CD4-positive, CD25-positive, alpha-beta regulatory T cell (primary cell): ENCODE measurements around the gene CILP2. TPM values are rescaled to one million over a fixed set of nuclear protein-coding genes. Genes with fewer than 3 reads are reported as not detected.

Experiments used
- ATAC-seq, 2 donors: fragments of 150-1000 bp; cut with Tn5 transposase; one replicate each; pipeline ENCODE4 v1.10.0; 2021; ENCODE audit warnings: low read depth in 2 of 2, moderate number of reproducible peaks in 2 of 2, moderate library complexity in 1 of 2
- DNase-seq, 3 donors: peaks; one replicate each; pipeline versions ENCODE4 v3.0.0 to v3.0.0-alpha.2; 2012 to 2022; ENCODE audit warnings: mixed read lengths in 1 of 3
- H3K27ac ChIP-seq: one replicate; pipeline ENCODE4 v1.7.0; 2013; ENCODE audit warnings: mild to moderate bottlenecking, low read length; ENCODE audit not compliant: insufficient read depth, poor library complexity, severe bottlenecking
- H3K27me3 ChIP-seq: one replicate; pipeline ENCODE4 v1.7.0; 2013; ENCODE audit warnings: low read length; ENCODE audit not compliant: control insufficient read depth, insufficient read depth
- H3K36me3 ChIP-seq: one replicate; pipeline ENCODE4 v1.7.0; 2013; ENCODE audit warnings: mild to moderate bottlenecking, low read length, moderate library complexity; ENCODE audit not compliant: control insufficient read depth, insufficient read depth
- H3K4me1 ChIP-seq: 2 replicates; pipeline ENCODE4 v1.7.0; 2013; ENCODE audit warnings: mild to moderate bottlenecking, low read length; ENCODE audit not compliant: insufficient read depth, control insufficient read depth, poor library complexity, severe bottlenecking
- H3K4me3 ChIP-seq: one replicate; pipeline ENCODE4 v1.7.0; 2013; ENCODE audit warnings: low read depth, mild to moderate bottlenecking, low read length, moderate library complexity
- H3K9me3 ChIP-seq, 2 experiments: 1 replicate in 1 of 2; 2 replicates in 1 of 2; pipeline ENCODE4 v1.7.0; 2013; ENCODE audit warnings: low read length in 2 of 2, mild to moderate bottlenecking in 1 of 2, moderate library complexity in 1 of 2; ENCODE audit not compliant: control insufficient read depth in 2 of 2
- H3K27ac Mint-ChIP-seq, 3 donors: one replicate each; pipeline ENCODE4 v1.8.0; 2020 to 2022; ENCODE audit warnings: mild to moderate bottlenecking in 3 of 3, mixed read lengths in 3 of 3, moderate library complexity in 2 of 3
- H3K27me3 Mint-ChIP-seq: one replicate; pipeline ENCODE4 v1.8.0; 2022; ENCODE audit warnings: mild to moderate bottlenecking, mixed read lengths
- H3K36me3 Mint-ChIP-seq: one replicate; pipeline ENCODE4 v1.8.0; 2020; ENCODE audit warnings: mixed read lengths
- H3K4me1 Mint-ChIP-seq, 4 donors: one replicate each; pipeline ENCODE4 v1.8.0; 2020 to 2022; ENCODE audit warnings: mixed read lengths in 4 of 4, mild to moderate bottlenecking in 1 of 4
- H3K4me3 Mint-ChIP-seq, 4 donors: one replicate each; pipeline ENCODE4 v1.8.0; 2020 to 2022; ENCODE audit warnings: mild to moderate bottlenecking in 4 of 4, mixed read lengths in 4 of 4, moderate library complexity in 3 of 4
- H3K9me3 Mint-ChIP-seq, 7 donors: one replicate each; pipeline ENCODE4 v1.8.0; 2020 to 2022; ENCODE audit warnings: mixed read lengths in 7 of 7, mild to moderate bottlenecking in 3 of 7, moderate library complexity in 2 of 7
- polyA plus RNA-seq, 4 donors: library from polyadenylated mRNA; unstranded; fragments of 300-500 nt; fragmentation: Illumina TruSeq; gene quantifications; one replicate each; pipeline ENCODE4 v1.2.3, GENCODE V29; 2021
- total RNA-seq: library from RNA; stranded (reverse); gene quantifications from one replicate; pipeline ENCODE4 v1.2.3, GENCODE V29; 2022

Gene CILP2
- total and polyA plus RNA-seq, 5 donors from 2014 or later, result 0.09 to 0.42 (median 0.31) TPM; not detected in 1

DNA sequence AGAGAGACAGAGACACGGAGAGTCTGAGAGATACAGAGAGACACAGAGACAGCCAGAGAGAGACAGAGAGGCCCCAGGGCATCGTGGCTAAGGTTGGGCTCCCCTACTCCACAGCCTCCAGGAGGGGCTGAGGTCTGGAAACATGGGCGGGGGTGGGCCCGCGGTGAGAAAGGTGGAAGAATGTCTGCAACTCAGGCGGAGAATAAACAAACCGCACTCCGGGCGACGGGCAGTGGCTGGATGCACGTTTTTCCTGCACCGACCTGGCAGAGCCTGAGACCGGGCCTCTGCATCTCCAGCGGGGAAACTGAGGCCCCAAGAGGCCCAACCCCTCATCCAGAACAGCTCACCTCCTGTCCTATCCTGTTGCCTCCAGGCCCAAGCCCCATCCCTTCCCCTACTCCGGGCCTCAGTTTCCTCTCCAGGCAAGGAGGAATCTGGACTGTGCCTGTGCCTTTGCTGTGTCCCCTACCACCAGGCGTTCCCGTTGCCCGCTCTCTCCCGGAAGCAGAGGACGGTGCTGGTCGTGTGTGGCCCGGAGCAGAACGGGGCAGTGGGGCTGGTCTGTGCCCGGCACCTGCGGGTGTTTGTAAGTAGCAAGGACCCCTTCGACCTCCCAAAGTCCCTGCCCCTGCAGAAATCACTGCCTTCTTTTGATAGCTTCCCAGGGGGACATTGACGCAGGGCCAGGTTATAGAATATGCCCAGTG is 3.4 kb upstream of the CILP2 start:
- no peak overlapping the region for H3K4me3 Mint-ChIP-seq
- H3K27ac Mint-ChIP-seq, result peak overlapping the region in 1 of 3 donors; percentile 78
- H3K4me1 ChIP-seq, result peaks cover 28% of the 10 kb centered on the region
- DNase-seq, result no peak
- no peak overlapping the region for H3K27ac ChIP-seq
- H3K27me3 Mint-ChIP-seq, result peaks cover 16% of the 10 kb centered on the region
- no peaks in the 10 kb centered on the region for H3K36me3 ChIP-seq
- H3K9me3 Mint-ChIP-seq, result peaks cover 0 to 2% (median 0%) of the 10 kb centered on the region in 7 donors
- no peak overlapping the region for H3K4me3 ChIP-seq
- H3K36me3 Mint-ChIP-seq, result peaks cover 6% of the 10 kb centered on the region
- no peaks in the 10 kb centered on the region for H3K9me3 ChIP-seq
- no peaks in the 10 kb centered on the region for H3K27me3 ChIP-seq
- ATAC-seq, result no peak
- peaks cover 0 to 42% (median 12%) of the 10 kb centered on the region in 4 donors for H3K4me1 Mint-ChIP-seq

GRCh38 chr19:19535311-19536191 is 2.5 kb upstream of the CILP2 start:
- Histone ChIP-seq H3K4me3 (no peak overlapping the region), H3K9me3 (no peaks in the 10 kb centered on the region), H3K27me3 (no peaks in the 10 kb centered on the region), H3K36me3 (no peaks in the 10 kb centered on the region), H3K4me1 (peaks cover 30% of the 10 kb centered on the region), H3K27ac (no peak overlapping the region)
- H3K27ac Mint-ChIP-seq, result peak overlapping the region in 1 of 3 donors; percentile 82
- peaks cover 0 to 44% (median 12%) of the 10 kb centered on the region in 4 donors for H3K4me1 Mint-ChIP-seq
- ATAC-seq (no peak), DNase-seq (no peak)
- peaks cover 6% of the 10 kb centered on the region for H3K36me3 Mint-ChIP-seq
- H3K27me3 Mint-ChIP-seq, result peaks cover 16% of the 10 kb centered on the region
- H3K9me3 Mint-ChIP-seq, result peaks cover 0 to 2% (median 0%) of the 10 kb centered on the region in 7 donors
- peak overlapping the region in 1 of 4 donors; percentile 65 for H3K4me3 Mint-ChIP-seq

GRCh38 chr19:19537075-19538048 is 703 bp upstream of the CILP2 start:
- H3K27ac ChIP-seq, result no peak overlapping the region
- no peaks in the 10 kb centered on the region for H3K9me3 ChIP-seq
- H3K4me3 ChIP-seq, result no peak overlapping the region
- peak in 1 of 3 donors; percentile 21 for DNase-seq
- Mint-ChIP-seq H3K9me3 (peaks cover 0 to 2% (median 0%) of the 10 kb centered on the region in 7 donors), H3K27me3 (peaks cover 16% of the 10 kb centered on the region), H3K27ac (peak overlapping the region; percentile 78 to 89 (median 82)), H3K4me3 (peak overlapping the region; percentile 32 to 85 (median 82)), H3K36me3 (peaks cover 6% of the 10 kb centered on the region), H3K4me1 (peaks cover 0 to 51% (median 18%) of the 10 kb centered on the region in 4 donors)
- ATAC-seq, result no peak
- peaks cover 43% of the 10 kb centered on the region for H3K4me1 ChIP-seq
- no peaks in the 10 kb centered on the region for H3K27me3 ChIP-seq
- H3K36me3 ChIP-seq, result no peaks in the 10 kb centered on the region

- Histone ChIP-seq H3K4me3 (no peak overlapping the region), H3K27me3 (no peaks in the 10 kb centered on the region), H3K27ac (no peak overlapping the region), H3K9me3 (no peaks in the 10 kb centered on the region), H3K4me1 (peaks cover 39% of the 10 kb centered on the region), H3K36me3 (no peaks in the 10 kb centered on the region)
- DNase-seq (no peak), ATAC-seq (no peak)
- peaks cover 0 to 2% (median 0%) of the 10 kb centered on the region in 7 donors for H3K9me3 Mint-ChIP-seq
- peaks cover 0 to 49% (median 16%) of the 10 kb centered on the region in 4 donors for H3K4me1 Mint-ChIP-seq
- H3K4me3 Mint-ChIP-seq, result peak overlapping the region; percentile 65 to 80 (median 68)
- H3K27ac Mint-ChIP-seq, result peak overlapping the region in 2 of 3 donors; percentile 73 to 83
- H3K27me3 Mint-ChIP-seq, result peaks cover 16% of the 10 kb centered on the region
- H3K36me3 Mint-ChIP-seq, result peaks cover 6% of the 10 kb centered on the region
Observed at GRCh38 chr19:19538785-19539166, 711 bp downstream of the CILP2 start.

- DNase-seq (no peak), ATAC-seq (no peak)
- Mint-ChIP-seq H3K9me3 (peaks cover 0 to 2% (median 0%) of the 10 kb centered on the region in 7 donors), H3K36me3 (no peaks in the 10 kb centered on the region), H3K4me1 (peaks cover 0 to 41% (median 13%) of the 10 kb centered on the region in 4 donors), H3K4me3 (peak overlapping the region in 3 of 4 donors; percentile 15 to 80 (median 39)), H3K27ac (peak overlapping the region in 2 of 3 donors; percentile 20 to 77), H3K27me3 (peaks cover 16% of the 10 kb centered on the region)
- H3K9me3 ChIP-seq, result no peaks in the 10 kb centered on the region
- no peaks in the 10 kb centered on the region for H3K27me3 ChIP-seq
- peaks cover 39% of the 10 kb centered on the region for H3K4me1 ChIP-seq
- no peak overlapping the region for H3K27ac ChIP-seq
- H3K4me3 ChIP-seq, result no peak overlapping the region
- H3K36me3 ChIP-seq, result no peaks in the 10 kb centered on the region
Observed at GRCh38 chr19:19539698-19540063, 1.6 kb downstream of the CILP2 start.

DNA sequence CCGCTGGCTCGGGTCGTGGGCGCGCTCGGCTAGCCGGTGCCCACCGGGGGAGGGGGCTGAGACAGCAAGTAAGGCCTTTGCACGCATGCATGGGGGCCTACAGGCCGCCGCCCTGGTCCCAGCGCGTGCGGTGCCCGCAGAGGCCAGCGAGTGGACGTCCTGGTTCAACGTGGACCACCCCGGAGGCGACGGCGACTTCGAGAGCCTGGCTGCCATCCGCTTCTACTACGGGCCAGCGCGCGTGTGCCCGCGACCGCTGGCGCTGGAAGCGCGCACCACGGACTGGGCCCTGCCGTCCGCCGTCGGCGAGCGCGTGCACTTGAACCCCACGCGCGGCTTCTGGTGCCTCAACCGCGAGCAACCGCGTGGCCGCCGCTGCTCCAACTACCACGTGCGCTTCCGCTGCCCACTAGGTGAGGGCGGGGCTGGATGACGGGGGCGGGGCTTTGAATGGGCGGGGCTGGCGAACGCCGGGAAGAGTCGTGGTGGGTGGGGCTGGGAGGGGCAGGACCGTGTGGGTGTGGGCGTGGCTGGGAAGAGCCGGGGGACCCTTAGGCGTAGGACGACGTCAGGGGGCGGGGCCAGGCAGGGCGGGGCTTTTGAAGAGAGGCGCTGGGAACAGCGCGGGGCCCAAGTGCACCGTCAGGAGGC is 2.1 kb downstream of the CILP2 start:
- H3K36me3 ChIP-seq, result no peaks in the 10 kb centered on the region
- Mint-ChIP-seq H3K4me3 (peak overlapping the region; percentile 41 to 81 (median 70)), H3K27me3 (peaks cover 16% of the 10 kb centered on the region), H3K9me3 (peaks cover 0 to 2% (median 0%) of the 10 kb centered on the region in 7 donors), H3K27ac (no peak overlapping the region), H3K36me3 (no peaks in the 10 kb centered on the region), H3K4me1 (peaks cover 0 to 41% (median 13%) of the 10 kb centered on the region in 4 donors)
- no peaks in the 10 kb centered on the region for H3K27me3 ChIP-seq
- no peak overlapping the region for H3K27ac ChIP-seq
- H3K4me3 ChIP-seq, result no peak overlapping the region
- ATAC-seq (peak; percentile 12 to 15), DNase-seq (peak in 2 of 3 donors; percentile 58 to 73)
- peaks cover 39% of the 10 kb centered on the region for H3K4me1 ChIP-seq
- H3K9me3 ChIP-seq, result no peaks in the 10 kb centered on the region
